ENCODE data around the gene KRTAP10-11.

DNA sequence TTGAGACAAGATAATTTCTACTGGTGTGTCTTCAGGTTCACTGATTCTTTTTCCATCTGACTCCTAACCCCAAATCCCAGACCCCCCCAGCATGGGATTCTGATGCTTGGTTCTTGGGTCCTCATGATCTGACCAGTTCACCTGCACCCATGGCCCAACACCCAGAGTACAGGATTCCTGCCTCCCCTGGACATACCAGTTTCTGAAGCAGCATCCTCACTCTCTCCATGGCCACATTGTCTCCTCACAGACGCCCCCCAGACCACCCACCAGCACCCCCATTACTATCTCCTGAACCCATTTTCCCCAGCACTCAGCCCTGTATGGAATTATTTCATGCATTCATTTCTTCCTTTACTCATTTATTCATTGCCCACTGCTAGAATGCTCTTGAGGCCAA lies 10.7 kb downstream of the KRTAP10-11 start:
- TF ChIP-seq, protein P1, sequence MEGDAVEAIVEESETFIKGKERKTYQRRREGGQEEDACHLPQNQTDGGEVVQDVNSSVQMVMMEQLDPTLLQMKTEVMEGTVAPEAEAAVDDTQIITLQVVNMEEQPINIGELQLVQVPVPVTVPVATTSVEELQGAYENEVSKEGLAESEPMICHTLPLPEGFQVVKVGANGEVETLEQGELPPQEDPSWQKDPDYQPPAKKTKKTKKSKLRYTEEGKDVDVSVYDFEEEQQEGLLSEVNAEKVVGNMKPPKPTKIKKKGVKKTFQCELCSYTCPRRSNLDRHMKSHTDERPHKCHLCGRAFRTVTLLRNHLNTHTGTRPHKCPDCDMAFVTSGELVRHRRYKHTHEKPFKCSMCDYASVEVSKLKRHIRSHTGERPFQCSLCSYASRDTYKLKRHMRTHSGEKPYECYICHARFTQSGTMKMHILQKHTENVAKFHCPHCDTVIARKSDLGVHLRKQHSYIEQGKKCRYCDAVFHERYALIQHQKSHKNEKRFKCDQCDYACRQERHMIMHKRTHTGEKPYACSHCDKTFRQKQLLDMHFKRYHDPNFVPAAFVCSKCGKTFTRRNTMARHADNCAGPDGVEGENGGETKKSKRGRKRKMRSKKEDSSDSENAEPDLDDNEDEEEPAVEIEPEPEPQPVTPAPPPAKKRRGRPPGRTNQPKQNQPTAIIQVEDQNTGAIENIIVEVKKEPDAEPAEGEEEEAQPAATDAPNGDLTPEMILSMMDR (IDR thresholded peaks at IDR 0.05; ENCODE audit: low read depth, low read length, missing input control), result no peak
- TF ChIP-seq RXRA (IDR thresholded peaks at IDR 0.05), result no peak
- TF ChIP-seq, protein P2, sequence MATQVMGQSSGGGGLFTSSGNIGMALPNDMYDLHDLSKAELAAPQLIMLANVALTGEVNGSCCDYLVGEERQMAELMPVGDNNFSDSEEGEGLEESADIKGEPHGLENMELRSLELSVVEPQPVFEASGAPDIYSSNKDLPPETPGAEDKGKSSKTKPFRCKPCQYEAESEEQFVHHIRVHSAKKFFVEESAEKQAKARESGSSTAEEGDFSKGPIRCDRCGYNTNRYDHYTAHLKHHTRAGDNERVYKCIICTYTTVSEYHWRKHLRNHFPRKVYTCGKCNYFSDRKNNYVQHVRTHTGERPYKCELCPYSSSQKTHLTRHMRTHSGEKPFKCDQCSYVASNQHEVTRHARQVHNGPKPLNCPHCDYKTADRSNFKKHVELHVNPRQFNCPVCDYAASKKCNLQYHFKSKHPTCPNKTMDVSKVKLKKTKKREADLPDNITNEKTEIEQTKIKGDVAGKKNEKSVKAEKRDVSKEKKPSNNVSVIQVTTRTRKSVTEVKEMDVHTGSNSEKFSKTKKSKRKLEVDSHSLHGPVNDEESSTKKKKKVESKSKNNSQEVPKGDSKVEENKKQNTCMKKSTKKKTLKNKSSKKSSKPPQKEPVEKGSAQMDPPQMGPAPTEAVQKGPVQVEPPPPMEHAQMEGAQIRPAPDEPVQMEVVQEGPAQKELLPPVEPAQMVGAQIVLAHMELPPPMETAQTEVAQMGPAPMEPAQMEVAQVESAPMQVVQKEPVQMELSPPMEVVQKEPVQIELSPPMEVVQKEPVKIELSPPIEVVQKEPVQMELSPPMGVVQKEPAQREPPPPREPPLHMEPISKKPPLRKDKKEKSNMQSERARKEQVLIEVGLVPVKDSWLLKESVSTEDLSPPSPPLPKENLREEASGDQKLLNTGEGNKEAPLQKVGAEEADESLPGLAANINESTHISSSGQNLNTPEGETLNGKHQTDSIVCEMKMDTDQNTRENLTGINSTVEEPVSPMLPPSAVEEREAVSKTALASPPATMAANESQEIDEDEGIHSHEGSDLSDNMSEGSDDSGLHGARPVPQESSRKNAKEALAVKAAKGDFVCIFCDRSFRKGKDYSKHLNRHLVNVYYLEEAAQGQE (IDR thresholded peaks at IDR 0.05), result no peak
- no peak for TF ChIP-seq GABPA (IDR thresholded peaks at IDR 0.05 in 1 of 2, conservative IDR thresholded peaks at IDR 0.05 in 1 of 2)
- TF ChIP-seq TAF1 (conservative IDR thresholded peaks at IDR 0.05), result no peak

All from liver (tissue), 3 donors.